SK-N-SH (cell line): ENCODE results near the gene KCTD19.

Source experiments
- EZH2phosphoT487 ChIP-seq: fragments of 200-600 bp; sonication (generic); IDR thresholded peaks from 2 replicates; pipeline ENCODE4 v1.6.1; 2017; ENCODE audit warnings: low read depth, mixed run types, mild to moderate bottlenecking, antibody characterized with exemption, moderate library complexity, borderline replicate concordance
- TF ChIP-seq, protein P1 (sequence below): fragments of 200-600 bp; sonication (generic); IDR thresholded peaks from 2 replicates; pipeline ENCODE4 v1.6.1; 2017; ENCODE audit warnings: antibody characterized with exemption, mild to moderate bottlenecking, moderate library complexity
- TF ChIP-seq, protein P2 (sequence below): fragments of 150-350 bp; IDR thresholded peaks from 2 replicates; pipeline ENCODE4 v1.6.1; 2016; ENCODE audit warnings: mild to moderate bottlenecking, low read depth, low read length

- TF ChIP-seq EZH2phosphoT487 = no peak
- TF ChIP-seq, protein P1, sequence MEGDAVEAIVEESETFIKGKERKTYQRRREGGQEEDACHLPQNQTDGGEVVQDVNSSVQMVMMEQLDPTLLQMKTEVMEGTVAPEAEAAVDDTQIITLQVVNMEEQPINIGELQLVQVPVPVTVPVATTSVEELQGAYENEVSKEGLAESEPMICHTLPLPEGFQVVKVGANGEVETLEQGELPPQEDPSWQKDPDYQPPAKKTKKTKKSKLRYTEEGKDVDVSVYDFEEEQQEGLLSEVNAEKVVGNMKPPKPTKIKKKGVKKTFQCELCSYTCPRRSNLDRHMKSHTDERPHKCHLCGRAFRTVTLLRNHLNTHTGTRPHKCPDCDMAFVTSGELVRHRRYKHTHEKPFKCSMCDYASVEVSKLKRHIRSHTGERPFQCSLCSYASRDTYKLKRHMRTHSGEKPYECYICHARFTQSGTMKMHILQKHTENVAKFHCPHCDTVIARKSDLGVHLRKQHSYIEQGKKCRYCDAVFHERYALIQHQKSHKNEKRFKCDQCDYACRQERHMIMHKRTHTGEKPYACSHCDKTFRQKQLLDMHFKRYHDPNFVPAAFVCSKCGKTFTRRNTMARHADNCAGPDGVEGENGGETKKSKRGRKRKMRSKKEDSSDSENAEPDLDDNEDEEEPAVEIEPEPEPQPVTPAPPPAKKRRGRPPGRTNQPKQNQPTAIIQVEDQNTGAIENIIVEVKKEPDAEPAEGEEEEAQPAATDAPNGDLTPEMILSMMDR = no peak
- TF ChIP-seq, protein P2, sequence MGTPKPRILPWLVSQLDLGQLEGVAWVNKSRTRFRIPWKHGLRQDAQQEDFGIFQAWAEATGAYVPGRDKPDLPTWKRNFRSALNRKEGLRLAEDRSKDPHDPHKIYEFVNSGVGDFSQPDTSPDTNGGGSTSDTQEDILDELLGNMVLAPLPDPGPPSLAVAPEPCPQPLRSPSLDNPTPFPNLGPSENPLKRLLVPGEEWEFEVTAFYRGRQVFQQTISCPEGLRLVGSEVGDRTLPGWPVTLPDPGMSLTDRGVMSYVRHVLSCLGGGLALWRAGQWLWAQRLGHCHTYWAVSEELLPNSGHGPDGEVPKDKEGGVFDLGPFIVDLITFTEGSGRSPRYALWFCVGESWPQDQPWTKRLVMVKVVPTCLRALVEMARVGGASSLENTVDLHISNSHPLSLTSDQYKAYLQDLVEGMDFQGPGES = no peak
These were observed 61.7 kb downstream of the KCTD19 start for GRCh38 chr16:67264866-67265265.
